Effector CD8-positive, alpha-beta T cell (primary cell): ENCODE data around the gene ZBTB44.

Experiments
- DNase-seq: peaks from one replicate; lab custom pipeline; 2025; lab: John Stamatoyannopoulos, UW

The ZBTB44 gene

DNA sequence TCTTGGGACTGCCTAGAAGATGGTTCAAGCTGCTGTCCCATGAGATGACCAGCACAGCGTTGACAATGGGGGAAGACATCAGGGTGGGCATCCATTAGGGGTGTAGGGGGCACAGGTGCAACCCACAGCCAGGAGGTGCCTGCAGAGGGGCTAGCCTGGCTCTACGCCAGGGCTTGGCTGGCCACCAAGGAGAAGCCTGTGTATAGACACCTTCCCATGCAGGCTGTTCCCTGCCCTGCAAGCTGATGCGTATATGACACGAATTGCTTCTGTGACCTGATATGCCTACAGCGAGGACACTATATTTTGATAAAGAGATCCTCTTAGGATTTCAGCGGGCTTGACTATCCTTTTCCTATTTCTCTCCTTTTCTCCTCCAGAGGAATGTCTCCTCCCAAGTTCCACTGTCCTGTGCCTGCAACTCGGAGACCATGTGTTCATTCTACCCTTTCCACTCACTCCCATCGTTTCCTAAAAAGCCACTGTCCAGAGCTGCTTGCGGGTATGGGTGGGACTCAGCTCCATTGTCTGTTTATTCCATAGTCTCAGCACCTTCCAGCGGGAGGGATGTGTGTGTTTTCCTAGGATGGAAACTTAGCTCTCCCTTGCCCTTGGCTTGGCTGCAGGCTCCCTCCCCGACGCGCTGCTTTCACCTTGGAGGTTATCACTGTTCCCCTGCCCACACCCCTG is 99.0 kb downstream of the ZBTB44 start:
- DNase-seq: no peak

GRCh38 chr11:130214861-130215530 is 99.7 kb downstream of the ZBTB44 start:
- DNase-seq: no peak

GRCh38 chr11:130213979-130214281 is 100.8 kb downstream of the ZBTB44 start:
- no peak for DNase-seq

DNA sequence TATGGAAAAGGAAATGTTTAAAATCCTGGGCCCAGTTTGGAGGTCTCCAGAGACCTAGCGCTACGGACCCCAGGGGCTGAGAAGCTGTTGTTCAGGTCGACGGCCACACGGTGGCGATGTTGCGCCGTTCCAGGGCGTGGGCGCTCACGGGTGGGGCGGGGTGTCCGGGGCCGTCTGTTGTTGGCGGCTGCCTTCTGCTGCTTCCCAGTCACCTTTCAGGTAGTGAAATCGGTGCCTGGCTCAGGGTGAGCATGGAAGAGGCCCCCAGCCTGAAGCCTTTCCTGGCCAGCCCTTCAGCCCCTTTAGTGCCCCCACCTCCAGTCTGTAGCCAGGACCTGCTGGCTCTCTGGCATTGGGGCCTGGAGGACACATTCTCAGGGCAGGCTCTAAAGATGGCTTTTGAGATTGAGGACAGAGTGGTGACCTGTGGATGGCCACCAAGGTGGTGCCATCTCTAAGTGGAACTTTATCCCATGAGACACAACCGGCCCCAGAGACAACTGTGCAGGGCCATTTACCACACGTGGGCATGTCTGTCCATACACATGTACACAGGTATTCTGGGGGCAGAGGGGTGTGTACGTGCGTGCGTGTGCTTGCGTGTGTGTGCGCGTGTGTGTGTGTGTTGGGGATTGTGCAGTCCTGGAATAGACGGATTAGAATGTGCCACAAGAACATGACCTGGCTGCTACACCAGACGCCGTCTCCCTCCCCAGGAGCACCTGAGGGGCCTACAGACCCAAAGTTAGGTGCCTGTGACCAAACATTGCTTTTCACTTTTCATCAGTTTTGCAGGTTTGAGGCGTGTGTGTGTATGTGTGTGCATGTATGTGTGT is 101.4 kb downstream of the ZBTB44 start:
- peak; percentile 61 for DNase-seq

DNA sequence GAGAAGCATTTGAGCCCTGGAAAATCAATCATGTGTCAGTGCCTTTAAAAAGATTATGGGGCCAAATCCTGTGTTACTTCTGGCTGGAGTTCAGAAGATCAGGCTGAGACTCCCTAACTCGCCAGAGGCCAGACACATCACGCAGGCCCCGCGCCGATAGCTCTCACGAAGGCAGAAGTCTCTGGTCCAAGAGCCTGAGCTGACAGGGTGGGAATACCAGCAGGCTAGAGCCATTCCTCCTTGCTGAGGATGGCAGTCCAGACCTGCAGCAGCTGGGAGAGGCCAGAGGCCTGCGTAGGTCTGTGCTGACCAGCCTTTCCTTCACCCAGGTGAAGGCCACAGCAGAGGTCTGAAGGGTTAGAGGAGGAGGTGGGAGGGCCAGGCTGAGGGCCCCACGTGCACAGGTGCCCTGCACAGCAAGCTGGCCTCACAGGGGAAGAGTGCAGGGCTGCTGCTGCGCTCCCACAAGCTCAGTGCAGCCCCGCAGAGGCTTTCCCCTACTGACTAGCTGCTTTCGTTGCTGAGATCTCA is 102.2 kb downstream of the ZBTB44 start:
- DNase-seq: no peak

DNA sequence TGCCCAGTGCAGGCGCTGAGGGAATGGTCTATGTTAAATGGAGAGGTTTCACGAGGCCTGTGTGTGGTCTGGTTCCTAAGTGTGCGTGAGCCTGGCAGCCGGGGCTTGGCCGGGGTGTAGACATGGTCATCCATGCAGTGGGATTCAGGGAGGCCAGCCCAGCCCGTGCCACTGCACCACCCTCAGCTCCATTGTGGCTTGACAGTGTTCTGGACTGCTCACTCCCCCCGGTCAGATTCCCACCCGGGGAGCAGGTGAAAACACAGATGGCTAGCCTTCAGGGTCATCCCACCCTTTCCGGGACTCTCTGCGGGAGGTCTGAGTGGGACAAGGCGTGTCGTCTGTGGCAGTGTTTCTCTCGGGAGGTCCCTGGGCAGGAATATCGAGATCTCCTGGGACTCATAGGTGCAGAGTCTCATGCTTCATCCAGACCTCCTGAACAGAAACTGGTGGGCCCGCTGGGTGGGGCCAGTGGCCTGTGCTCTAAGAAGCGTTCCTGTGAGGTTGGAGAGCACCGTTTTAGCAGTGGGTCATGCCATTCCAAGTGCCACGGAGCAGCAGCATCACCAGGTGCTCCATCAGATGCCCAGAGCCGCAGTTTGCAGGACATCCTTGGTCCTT is 102.8 kb downstream of the ZBTB44 start:
- no peak for DNase-seq

- DNase-seq: no peak
Observed at GRCh38 chr11:130211144-130211543, 103.6 kb downstream of the ZBTB44 start.

- DNase-seq: no peak
Observed at GRCh38 chr11:130209954-130210854, 104.5 kb downstream of the ZBTB44 start.

- DNase-seq: no peak
Observed at GRCh38 chr11:130209128-130209932, 105.4 kb downstream of the ZBTB44 start.

- no peak for DNase-seq
Observed at GRCh38 chr11:130208241-130209127, 106.2 kb downstream of the ZBTB44 start.

DNA sequence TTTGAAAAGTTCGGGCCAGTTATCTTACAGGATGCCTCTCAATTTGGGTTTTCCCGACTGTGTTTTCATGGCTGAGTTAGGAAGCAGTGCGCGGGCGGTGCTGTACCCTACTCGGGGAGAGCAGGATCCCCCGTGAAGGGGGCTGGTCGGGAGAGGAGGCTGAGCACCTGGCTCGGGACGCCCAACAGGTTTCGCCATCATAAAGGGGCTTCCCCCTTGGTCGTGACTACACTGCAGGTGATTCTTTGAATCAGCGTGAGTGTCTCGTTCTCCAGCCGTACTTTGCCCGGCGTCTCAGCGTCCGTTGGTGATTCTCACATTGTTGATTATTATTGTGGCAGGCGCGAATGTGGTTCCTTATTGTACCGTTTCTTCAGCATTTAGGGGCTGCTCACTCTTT is 108.6 kb downstream of the ZBTB44 start:
- no peak for DNase-seq

GRCh38 chr11:130204703-130205095 is 110.0 kb downstream of the ZBTB44 start:
- no peak for DNase-seq

DNA sequence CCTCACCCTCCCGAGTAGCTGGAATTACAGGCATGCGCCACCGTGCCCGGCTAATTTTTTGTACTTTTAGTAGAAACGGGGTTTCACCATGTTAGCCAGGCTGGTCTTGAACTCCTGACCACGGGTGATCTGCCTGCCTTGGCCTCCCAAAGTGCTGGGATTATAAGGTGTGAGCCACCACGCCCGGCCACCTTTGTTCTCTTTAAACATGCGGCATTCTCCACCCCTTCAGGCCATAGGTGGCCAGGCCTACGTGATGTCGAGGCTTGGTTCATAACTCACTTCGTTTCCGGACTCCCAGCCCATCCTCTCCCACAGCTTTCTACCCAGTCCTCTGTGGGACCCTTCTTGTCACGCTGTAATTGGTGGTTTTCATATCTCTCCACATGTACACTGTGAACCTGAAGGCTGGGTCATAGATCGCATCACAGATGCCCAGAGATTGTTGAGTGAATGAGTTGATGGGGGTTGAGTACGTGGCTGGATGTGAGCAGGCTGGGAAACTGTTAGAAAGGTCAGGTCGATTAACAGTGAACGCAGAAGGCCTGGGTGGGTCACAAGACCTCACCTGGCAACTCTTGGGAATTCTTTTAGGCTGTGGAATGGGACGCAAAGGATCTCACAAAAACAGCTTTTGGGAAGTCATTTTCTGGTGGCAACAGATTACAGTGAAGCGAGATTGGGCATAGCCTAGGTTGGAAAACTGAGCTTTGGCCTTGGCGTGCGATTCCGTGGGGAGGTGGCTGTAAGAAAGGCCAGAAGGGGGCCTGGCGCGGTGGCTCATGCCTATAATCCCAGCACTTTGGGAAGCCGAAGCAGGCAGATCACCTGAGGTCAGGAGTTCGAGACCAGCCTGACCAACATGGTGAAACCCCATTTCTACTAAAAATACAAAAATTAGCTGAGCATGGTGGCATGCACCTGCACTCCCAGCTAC is 110.7 kb downstream of the ZBTB44 start:
- no peak for DNase-seq

GRCh38 chr11:130202818-130203689 is 111.7 kb downstream of the ZBTB44 start:
- no peak for DNase-seq

GRCh38 chr11:130202009-130202817 is 112.5 kb downstream of the ZBTB44 start:
- no peak for DNase-seq

- DNase-seq: no peak
Observed at GRCh38 chr11:130201026-130201425, 113.7 kb downstream of the ZBTB44 start.
